Body of pancreas (tissue), 4 donors: ENCODE results near the gene AMBN. TPM values are rescaled to one million over a fixed set of nuclear protein-coding genes. Genes with fewer than 3 reads are reported as not detected.

Experiments
- ATAC-seq: fragments of 150-250 bp; one replicate; pipeline ENCODE4 v1.9.1; 2016
- DNase-seq, 4 donors: peaks; one replicate each; pipeline ENCODE4 v3.0.0-alpha.2; 2019
- H3K27ac ChIP-seq, 4 donors: fragments of 200-600 bp; sonication (generic); 1 replicate in 3 of 4; 2 replicates in 1 of 4; pipeline versions ENCODE4 v1.5.1 to v1.6.1; 2016 to 2019; ENCODE audit warnings: mild to moderate bottlenecking in 1 of 4, mixed read lengths in 1 of 4, moderate library complexity in 1 of 4
- H3K27me3 ChIP-seq, 2 donors: fragments of 200-600 bp; sonication (generic); one replicate each; pipeline ENCODE4 v1.6.0; 2016; ENCODE audit warnings: mild to moderate bottlenecking in 1 of 2
- H3K36me3 ChIP-seq, 2 donors: fragments of 200-600 bp; sonication (generic); replicated peaks in 1 of 2; 2 replicates each; pipeline ENCODE4 v1.5.1; 2016; ENCODE audit warnings: low read depth in 2 of 2; ENCODE audit not compliant: insufficient read depth in 1 of 2
- H3K4me1 ChIP-seq: fragments of 200-600 bp; sonication (generic); one replicate; pipeline ENCODE4 v1.6.0; 2016
- H3K4me3 ChIP-seq, 2 donors: fragments of 200-600 bp; sonication (generic); 1 replicate in 1 of 2; 2 replicates in 1 of 2; pipeline ENCODE4 v1.5.1; 2016 to 2019
- H3K9me3 ChIP-seq, 3 donors: fragments of 200-600 bp; sonication (generic); 1 replicate in 2 of 3; 2 replicates in 1 of 3; pipeline ENCODE4 v1.5.1; 2016
- POLR2A ChIP-seq, 3 donors: fragments of 450-650 bp; IDR thresholded peaks; one replicate each; pipeline ENCODE4 v1.6.1; 2016; ENCODE audit warnings: antibody characterized with exemption in 3 of 3, mild to moderate bottlenecking in 2 of 3
- WGBS, 2 donors: methylation state at CpG; one replicate each; pipeline ENCODE4 v1.1.5; 2017; 5-methylcytosine and 5-hydroxymethylcytosine counted together
- intact Hi-C: fragments of 100-400 bp; cut with DNase I; formaldehyde crosslinking; loops from one replicate; pipeline ENCODE4 v1.15.1; 2023
- total RNA-seq, 2 donors: library from RNA; depleted of rRNA; stranded (reverse); fragments of >200 nt; gene quantifications; one replicate each; pipeline ENCODE4 v1.1.0, GENCODE V29; 2016
- TF ChIP-seq, protein P1 (sequence below), 7 experiments: fragments of 450-650 bp in 4 of 7; fragments of 200-600 bp in 3 of 7; sonication (generic) in 3 of 7; IDR thresholded peaks; one replicate each; pipeline ENCODE4 v1.5.1; 2016 to 2019; ENCODE audit warnings: antibody characterized with exemption in 7 of 7

The AMBN gene
- total RNA-seq, 2 donors from 2014 or later = not detected

DNA sequence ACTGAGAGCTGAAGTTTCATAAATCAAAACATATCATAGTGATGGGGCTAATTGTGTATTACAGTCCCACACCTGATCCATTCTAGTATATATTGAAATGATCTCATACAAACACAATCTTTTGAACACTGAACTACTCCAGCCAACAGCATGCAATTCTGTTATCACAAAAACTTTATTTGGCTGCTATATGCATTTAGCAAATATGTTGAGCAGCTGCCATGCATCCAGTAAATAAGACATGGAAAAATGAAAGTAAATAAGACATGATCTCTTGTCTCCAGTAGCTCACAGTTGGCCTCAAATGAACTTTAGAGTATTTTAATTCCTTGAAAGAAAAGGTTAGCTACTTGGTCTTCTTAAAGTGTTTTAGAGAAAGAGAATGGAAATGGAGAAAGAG, 2.1 kb downstream of the AMBN start:
- Histone ChIP-seq H3K36me3 (no peaks in the 10 kb centered on the region), H3K4me3 (no peak overlapping the region), H3K4me1 (no peaks in the 10 kb centered on the region), H3K9me3 (no peaks in the 10 kb centered on the region), H3K27ac (no peak overlapping the region), H3K27me3 (no peaks in the 10 kb centered on the region)
- no peak for ATAC-seq
- no peak for DNase-seq
- intact Hi-C loops = no loop called here
- TF ChIP-seq, protein P1, sequence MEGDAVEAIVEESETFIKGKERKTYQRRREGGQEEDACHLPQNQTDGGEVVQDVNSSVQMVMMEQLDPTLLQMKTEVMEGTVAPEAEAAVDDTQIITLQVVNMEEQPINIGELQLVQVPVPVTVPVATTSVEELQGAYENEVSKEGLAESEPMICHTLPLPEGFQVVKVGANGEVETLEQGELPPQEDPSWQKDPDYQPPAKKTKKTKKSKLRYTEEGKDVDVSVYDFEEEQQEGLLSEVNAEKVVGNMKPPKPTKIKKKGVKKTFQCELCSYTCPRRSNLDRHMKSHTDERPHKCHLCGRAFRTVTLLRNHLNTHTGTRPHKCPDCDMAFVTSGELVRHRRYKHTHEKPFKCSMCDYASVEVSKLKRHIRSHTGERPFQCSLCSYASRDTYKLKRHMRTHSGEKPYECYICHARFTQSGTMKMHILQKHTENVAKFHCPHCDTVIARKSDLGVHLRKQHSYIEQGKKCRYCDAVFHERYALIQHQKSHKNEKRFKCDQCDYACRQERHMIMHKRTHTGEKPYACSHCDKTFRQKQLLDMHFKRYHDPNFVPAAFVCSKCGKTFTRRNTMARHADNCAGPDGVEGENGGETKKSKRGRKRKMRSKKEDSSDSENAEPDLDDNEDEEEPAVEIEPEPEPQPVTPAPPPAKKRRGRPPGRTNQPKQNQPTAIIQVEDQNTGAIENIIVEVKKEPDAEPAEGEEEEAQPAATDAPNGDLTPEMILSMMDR (IDR thresholded peaks at IDR 0.05) = no peak
- TF ChIP-seq POLR2A (IDR thresholded peaks at IDR 0.05) = no peak

DNA sequence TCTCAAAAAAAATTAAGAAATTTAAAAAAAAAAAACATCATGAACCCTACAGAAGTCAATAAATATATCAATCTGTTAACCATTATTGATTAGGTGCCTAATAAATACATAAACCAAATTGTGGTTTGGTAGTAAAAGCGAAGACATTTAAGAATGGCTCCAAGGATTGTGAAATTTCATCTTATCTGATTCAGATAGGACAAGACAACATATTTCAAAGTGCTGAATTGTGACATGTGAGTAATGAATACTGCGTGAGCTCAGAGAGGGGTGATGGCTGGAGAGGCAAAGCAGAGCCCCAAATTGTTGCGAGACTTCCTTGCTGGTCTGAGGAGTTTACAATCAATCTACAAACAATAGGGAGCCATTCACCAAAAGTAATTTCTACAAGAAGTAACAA, 8.2 kb downstream of the AMBN start:
- H3K27ac ChIP-seq = no peak overlapping the region
- WGBS, 2 donors = 57 to 68% methylated on average over 3 of the region's 3 CpGs
- no peaks in the 10 kb centered on the region for H3K27me3 ChIP-seq
- no peak for DNase-seq
- intact Hi-C loops = no loop called here
- no peak for ATAC-seq
- TF ChIP-seq, protein P1 (IDR thresholded peaks at IDR 0.05) = no peak
- no peak for TF ChIP-seq POLR2A (IDR thresholded peaks at IDR 0.05)
- H3K4me1 ChIP-seq = no peaks in the 10 kb centered on the region
- no peaks in the 10 kb centered on the region for H3K36me3 ChIP-seq
- no peaks in the 10 kb centered on the region for H3K9me3 ChIP-seq
- H3K4me3 ChIP-seq = no peak overlapping the region

GRCh38 chr4:70600977-70601376, 8.9 kb downstream of the AMBN start:
- H3K27ac ChIP-seq = no peak overlapping the region

GRCh38 chr4:70601422-70602039, 9.5 kb downstream of the AMBN start:
- ATAC-seq (peak; percentile 87), DNase-seq (peak; percentile 55 to 71 (median 64))
- no peaks in the 10 kb centered on the region for H3K9me3 ChIP-seq
- H3K36me3 ChIP-seq = no peaks in the 10 kb centered on the region
- 25% methylated on average over 5 of the region's 5 CpGs for WGBS, 2 donors
- intact Hi-C loops = no loop called here
- TF ChIP-seq, protein P1 (IDR thresholded peaks at IDR 0.05) = peak; percentile 18 to 82 (median 76)
- TF ChIP-seq POLR2A (IDR thresholded peaks at IDR 0.05) = no peak
- no peak overlapping the region for H3K27ac ChIP-seq
- no peaks in the 10 kb centered on the region for H3K27me3 ChIP-seq
- H3K4me1 ChIP-seq = no peaks in the 10 kb centered on the region
- H3K4me3 ChIP-seq = no peak overlapping the region

More at GRCh38 chr4:70600977-70601376, 8.9 kb downstream of the AMBN start:
- H3K4me1 ChIP-seq = no peaks in the 10 kb centered on the region
- H3K4me3 ChIP-seq = no peak overlapping the region
- H3K36me3 ChIP-seq = no peaks in the 10 kb centered on the region
- TF ChIP-seq POLR2A (IDR thresholded peaks at IDR 0.05) = no peak
- TF ChIP-seq, protein P1 (IDR thresholded peaks at IDR 0.05) = no peak
- no peaks in the 10 kb centered on the region for H3K27me3 ChIP-seq
- DNase-seq (no peak), ATAC-seq (no peak)
- no peaks in the 10 kb centered on the region for H3K9me3 ChIP-seq
- 72 to 75% methylated on average over 5 of the region's 5 CpGs for WGBS, 2 donors
- intact Hi-C loops = no loop called here

DNA sequence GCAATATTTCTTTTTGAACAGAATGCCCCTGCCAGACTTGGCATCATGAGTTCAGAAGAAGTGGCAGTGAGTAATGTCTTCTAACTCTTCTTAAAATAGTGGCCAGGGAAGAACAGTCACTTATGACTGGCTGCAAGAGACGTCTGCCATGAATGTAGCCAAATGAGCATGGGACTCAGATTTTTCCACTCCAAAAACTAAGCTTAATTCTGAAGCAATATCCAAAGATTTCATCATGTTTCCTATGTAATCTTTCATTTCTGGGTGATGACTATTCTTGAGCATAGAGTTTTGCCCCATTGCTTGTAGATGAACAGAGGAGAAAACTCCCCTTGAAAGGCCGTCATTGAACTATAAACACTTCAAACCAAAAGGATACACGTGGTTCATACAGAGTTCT, 11.8 kb downstream of the AMBN start:
- Histone ChIP-seq H3K27me3 (no peaks in the 10 kb centered on the region), H3K36me3 (no peaks in the 10 kb centered on the region), H3K27ac (no peak overlapping the region), H3K9me3 (no peaks in the 10 kb centered on the region), H3K4me1 (no peaks in the 10 kb centered on the region), H3K4me3 (no peak overlapping the region)
- TF ChIP-seq POLR2A (IDR thresholded peaks at IDR 0.05) = no peak
- TF ChIP-seq, protein P1 (IDR thresholded peaks at IDR 0.05) = no peak
- 40 to 41% methylated on average over 3 of the region's 3 CpGs for WGBS, 2 donors
- ATAC-seq (no peak), DNase-seq (no peak)
- intact Hi-C loops = no loop called here
